ENCODE data around the gene RBM33.

DNA sequence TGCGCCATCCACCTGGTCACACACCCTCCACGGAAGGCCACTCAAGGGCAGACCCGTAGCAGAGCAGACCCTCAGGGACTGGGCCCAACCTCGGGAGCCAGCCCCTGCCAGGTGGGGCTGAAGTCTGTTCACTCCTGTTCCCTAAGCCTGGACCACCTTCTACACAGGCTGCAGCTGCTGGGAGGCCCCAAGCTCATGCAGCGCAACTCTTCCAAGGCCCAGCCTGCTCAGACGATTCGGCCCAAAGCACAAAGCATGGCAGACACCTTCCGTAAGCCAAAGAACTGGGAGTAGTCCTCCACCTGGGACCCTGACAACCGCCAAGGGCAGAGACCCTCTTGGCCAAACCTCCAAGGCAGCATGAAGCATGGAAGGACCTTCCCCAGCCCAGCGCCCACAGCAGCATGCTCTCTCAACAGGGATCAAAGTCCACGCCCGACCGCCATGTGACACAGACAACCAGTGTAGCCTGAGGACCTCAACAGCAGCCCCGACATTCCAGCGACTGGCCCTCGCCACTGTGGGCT lies 156.3 kb downstream of the RBM33 start:
- TF ChIP-seq, protein P1, sequence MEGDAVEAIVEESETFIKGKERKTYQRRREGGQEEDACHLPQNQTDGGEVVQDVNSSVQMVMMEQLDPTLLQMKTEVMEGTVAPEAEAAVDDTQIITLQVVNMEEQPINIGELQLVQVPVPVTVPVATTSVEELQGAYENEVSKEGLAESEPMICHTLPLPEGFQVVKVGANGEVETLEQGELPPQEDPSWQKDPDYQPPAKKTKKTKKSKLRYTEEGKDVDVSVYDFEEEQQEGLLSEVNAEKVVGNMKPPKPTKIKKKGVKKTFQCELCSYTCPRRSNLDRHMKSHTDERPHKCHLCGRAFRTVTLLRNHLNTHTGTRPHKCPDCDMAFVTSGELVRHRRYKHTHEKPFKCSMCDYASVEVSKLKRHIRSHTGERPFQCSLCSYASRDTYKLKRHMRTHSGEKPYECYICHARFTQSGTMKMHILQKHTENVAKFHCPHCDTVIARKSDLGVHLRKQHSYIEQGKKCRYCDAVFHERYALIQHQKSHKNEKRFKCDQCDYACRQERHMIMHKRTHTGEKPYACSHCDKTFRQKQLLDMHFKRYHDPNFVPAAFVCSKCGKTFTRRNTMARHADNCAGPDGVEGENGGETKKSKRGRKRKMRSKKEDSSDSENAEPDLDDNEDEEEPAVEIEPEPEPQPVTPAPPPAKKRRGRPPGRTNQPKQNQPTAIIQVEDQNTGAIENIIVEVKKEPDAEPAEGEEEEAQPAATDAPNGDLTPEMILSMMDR (IDR thresholded peaks at IDR 0.05; ENCODE audit: low read length), result no peak
- TF ChIP-seq EZH2 (IDR thresholded peaks at IDR 0.05; ENCODE audit: borderline replicate concordance, low read length), result no peak
